Measurements from ENCODE around the gene CCDC69. TPM values are rescaled to one million over a fixed set of nuclear protein-coding genes. Genes with fewer than 3 reads are reported as not detected.
A peak's percentile ranks its signal among the peaks of the same experiment; 100 is the strongest.
"Not testable (repeated sequence)": the region's sequence is repeated elsewhere in the genome, so short reads cannot be mapped to it uniquely, and the experiment has no call there.

Gene CCDC69
- total RNA-seq, 2 experiments from 2014 or later = 108 to 110 TPM

DNA sequence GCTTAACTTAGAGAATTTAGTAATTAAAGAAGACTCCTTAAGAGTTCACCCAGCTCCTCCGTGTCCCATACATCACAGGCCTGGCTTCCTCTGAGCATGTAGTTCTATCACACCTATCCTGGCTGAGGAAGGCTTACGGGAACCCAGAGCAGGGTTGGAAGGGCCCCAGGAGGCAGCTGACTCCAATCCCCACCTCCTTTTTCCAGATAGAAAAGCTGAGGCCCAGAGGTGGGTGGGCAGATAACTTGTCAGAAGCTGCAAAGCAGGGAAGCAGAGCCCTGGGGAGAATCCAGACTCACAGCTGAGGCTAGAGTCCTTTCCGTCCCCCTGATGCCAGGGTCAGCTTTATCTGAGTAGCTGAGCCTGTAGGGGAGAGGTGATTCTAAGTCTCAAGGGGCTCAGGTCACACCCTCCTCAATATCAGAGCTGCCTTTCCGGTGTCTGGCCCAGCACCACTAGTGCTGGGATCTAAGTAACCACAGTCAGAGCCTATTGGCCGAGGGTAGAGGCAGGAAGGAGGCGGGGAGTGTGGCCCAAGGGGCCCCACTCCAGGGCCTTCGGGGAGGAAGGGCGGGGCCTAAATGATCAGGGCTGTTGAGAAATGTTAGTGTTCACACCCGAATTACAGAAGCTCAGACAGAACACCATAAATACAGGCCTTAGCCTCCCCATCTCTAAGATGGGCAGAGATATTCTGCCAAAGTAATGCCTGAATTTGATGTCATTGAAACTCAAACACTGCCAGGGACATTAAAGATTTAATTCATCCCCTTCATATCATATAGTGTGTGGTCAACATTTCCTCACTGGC is 9.9 kb downstream of the CCDC69 start:
- Mint-ChIP-seq H3K27me3 (no peaks in the 10 kb centered on the region), H3K36me3 (peaks cover 38% of the 10 kb centered on the region), H3K4me3 (peak overlapping the region; percentile 90), H3K4me1 (peaks cover 70% of the 10 kb centered on the region), H3K9me3 (no peaks in the 10 kb centered on the region), H3K27ac (peak overlapping the region; percentile 98)
- POLR2A ChIA-PET = interaction anchor here (0.6 to 8.2 kb wide), 20 partner anchors 8 to 557 kb away, joined by 3 to 164 read pairs (median 4); partner anchors contain the start of genes ANXA6, CCDC69, G3BP1 and GM2A
- ATAC-seq (ENCODE audit: low read depth) (peak; percentile 81), DNase-seq (peak; percentile 81)

DNA sequence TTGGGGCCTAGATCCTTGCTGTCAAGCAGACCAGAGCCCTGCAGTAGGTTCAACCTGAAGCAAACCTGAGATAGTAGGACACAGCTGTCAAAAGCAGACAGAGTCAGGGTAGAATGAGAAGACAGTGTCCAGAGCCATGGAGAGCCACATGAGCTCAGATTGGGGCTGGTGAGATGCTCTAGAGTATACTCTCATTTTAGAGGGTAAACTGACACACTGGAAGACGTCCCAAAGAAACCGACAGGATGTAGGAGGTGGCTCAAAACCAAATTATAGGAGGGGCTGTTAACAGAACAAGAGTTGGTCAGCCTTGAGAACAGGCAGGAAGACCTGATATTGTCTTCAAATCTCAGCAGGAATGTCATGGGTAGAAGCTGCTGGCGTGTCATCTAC is 11.5 kb downstream of the CCDC69 start:
- Mint-ChIP-seq H3K27ac (peak overlapping the region; percentile 96), H3K36me3 (peaks cover 34% of the 10 kb centered on the region), H3K4me3 (peak overlapping the region; percentile 90), H3K9me3 (no peaks in the 10 kb centered on the region), H3K4me1 (peaks cover 63% of the 10 kb centered on the region), H3K27me3 (no peaks in the 10 kb centered on the region)
- ATAC-seq (ENCODE audit: low read depth) = peak; percentile 8
- DNase-seq = no peak
- POLR2A ChIA-PET = interaction anchor here (0.7 to 8.2 kb wide), 8 partner anchors 8 to 114 kb away, joined by 3 to 164 read pairs (median 13); partner anchors contain the start of genes ANXA6, CCDC69 and GM2A

GRCh38 chr5:151208481-151208914 is 15.4 kb downstream of the CCDC69 start:
- Mint-ChIP-seq H3K27me3 (no peaks in the 10 kb centered on the region), H3K4me3 (peak overlapping the region; percentile 11), H3K36me3 (peaks cover 23% of the 10 kb centered on the region), H3K9me3 (no peaks in the 10 kb centered on the region), H3K27ac (peak overlapping the region; percentile 82), H3K4me1 (peaks cover 43% of the 10 kb centered on the region)
- POLR2A ChIA-PET = interaction anchor here (1.0 to 8.2 kb wide), 2 partner anchors 13 to 15 kb away, joined by 4 to 164 read pairs; partner anchors contain the start of gene CCDC69
- ATAC-seq (ENCODE audit: low read depth) = no peak
- no peak for DNase-seq

GRCh38 chr5:151205411-151205810 is 18.5 kb downstream of the CCDC69 start:
- Mint-ChIP-seq H3K9me3 (no peaks in the 10 kb centered on the region), H3K4me3 (no peak overlapping the region), H3K36me3 (peaks cover 25% of the 10 kb centered on the region), H3K4me1 (peaks cover 32% of the 10 kb centered on the region), H3K27me3 (no peaks in the 10 kb centered on the region), H3K27ac (no peak overlapping the region)
- POLR2A ChIA-PET = no interaction called here
- no peak for ATAC-seq (ENCODE audit: low read depth)
- no peak for DNase-seq

DNA sequence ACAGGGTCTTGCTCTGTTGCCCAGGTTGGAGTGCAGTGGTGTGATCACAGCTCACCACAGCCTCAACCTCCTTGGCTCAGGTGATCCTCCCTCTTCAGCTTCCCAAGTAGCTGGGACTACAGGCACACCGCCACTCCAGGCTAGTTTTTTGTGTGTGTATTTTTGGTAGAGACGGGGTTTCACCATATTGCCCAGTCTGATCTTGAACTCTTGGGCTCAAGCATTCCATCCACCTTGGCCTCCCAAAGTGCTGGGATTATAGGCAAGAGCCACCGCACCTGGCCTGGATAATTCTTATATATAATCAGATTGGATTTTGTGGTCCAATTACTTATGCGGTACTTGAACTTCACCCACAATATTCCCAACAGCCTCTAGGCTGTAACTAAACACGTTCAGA is 19.8 kb downstream of the CCDC69 start:
- peaks cover 26% of the 10 kb centered on the region for H3K4me1 Mint-ChIP-seq
- H3K27ac Mint-ChIP-seq = no peak overlapping the region
- H3K9me3 Mint-ChIP-seq = no peaks in the 10 kb centered on the region
- DNase-seq = no peak
- POLR2A ChIA-PET = interaction anchor here (1.0 kb wide), 1 partner anchor 9 kb away, joined by 4 read pairs; no protein-coding TSS in a partner anchor
- H3K36me3 Mint-ChIP-seq = peaks cover 29% of the 10 kb centered on the region
- no peak for ATAC-seq (ENCODE audit: low read depth)
- no peak overlapping the region for H3K4me3 Mint-ChIP-seq
- no peaks in the 10 kb centered on the region for H3K27me3 Mint-ChIP-seq

DNA sequence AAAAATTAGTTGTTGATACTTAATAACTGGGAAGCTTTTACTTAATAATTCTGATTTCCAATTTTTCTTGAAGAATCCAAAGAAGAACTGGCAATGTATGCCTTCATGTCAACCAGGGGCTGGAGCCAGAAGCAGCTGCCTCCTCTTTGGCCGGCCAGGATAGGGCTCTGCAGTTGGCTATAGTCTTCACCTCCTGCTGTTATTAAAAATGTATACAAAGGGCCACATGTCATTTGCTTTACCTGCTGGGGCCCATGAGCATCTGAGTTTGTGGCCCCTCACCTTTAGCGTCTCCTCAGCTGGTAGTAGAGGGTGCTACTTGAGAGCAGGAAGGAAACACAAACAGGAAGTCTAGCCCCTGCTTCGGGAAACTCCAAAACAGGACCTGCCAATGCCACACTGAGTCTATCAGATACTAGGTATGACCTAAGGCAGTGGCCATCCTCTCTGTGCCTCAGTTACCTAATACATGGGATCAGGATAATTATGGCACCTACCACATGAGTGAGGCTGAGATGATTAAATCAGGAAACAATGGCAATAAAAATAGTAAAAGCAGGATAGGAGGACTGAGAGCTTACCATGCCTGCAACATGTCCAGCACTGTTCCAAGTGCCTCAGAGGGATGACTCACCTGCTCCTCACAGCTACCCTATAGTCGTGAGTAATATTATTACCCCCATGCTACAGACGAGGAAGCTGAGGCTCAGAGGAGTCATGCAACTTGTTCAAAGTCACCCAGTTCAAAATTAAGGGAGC is 21.3 kb downstream of the CCDC69 start:
- POLR2A ChIA-PET = interaction anchor here (1.0 kb wide), 1 partner anchor 12 kb away, joined by 3 read pairs; no protein-coding TSS in a partner anchor
- Mint-ChIP-seq H3K9me3 (no peaks in the 10 kb centered on the region), H3K27ac (peak overlapping the region; percentile 21), H3K36me3 (peaks cover 32% of the 10 kb centered on the region), H3K4me3 (peak overlapping the region; percentile 35), H3K27me3 (no peaks in the 10 kb centered on the region), H3K4me1 (peaks cover 17% of the 10 kb centered on the region)
- DNase-seq (no peak), ATAC-seq (ENCODE audit: low read depth) (peak; percentile 81)

- ATAC-seq (ENCODE audit: low read depth) (no peak), DNase-seq (no peak)
- Mint-ChIP-seq H3K27me3 (no peaks in the 10 kb centered on the region), H3K9me3 (no peaks in the 10 kb centered on the region), H3K4me1 (peaks cover 24% of the 10 kb centered on the region), H3K4me3 (no peak overlapping the region), H3K27ac (peak overlapping the region; percentile 8), H3K36me3 (peaks cover 40% of the 10 kb centered on the region)
- POLR2A ChIA-PET = interaction anchor here (1.0 kb wide), 1 partner anchor 11 kb away, joined by 6 read pairs; no protein-coding TSS in a partner anchor
Observed at GRCh38 chr5:151200913-151201595, 22.8 kb downstream of the CCDC69 start.

GRCh38 chr5:151199581-151200185 is 24.2 kb downstream of the CCDC69 start:
- Mint-ChIP-seq H3K27me3 (no peaks in the 10 kb centered on the region), H3K4me3 (no peak overlapping the region), H3K27ac (peak overlapping the region; percentile 42), H3K36me3 (peaks cover 47% of the 10 kb centered on the region), H3K4me1 (peaks cover 27% of the 10 kb centered on the region), H3K9me3 (no peaks in the 10 kb centered on the region)
- ATAC-seq (ENCODE audit: low read depth) = no peak
- POLR2A ChIA-PET = no interaction called here
- DNase-seq = no peak

DNA sequence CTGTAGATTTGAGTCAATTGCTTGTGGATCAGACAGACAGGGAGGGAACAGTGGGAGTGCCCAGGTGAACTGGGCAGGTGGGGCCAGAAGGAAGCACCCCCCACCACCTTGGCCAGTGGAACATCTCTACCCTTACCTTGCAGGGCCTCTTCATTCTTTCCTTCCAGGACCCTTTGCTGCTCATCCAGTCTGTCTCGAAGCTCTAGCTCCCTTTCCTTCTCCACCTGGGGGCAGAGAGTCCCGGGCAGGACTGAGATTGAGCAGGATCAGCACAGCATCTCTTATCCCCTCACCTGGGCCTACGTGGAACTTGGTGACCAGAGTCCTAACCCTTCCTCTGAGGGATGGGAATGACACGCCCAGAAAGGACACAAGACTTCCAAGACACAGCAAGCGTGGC is 25.0 kb downstream of the CCDC69 start:
- POLR2A ChIA-PET = interaction anchor here (1.4 kb wide), 1 partner anchor 15 kb away, joined by 3 read pairs; no protein-coding TSS in a partner anchor
- Mint-ChIP-seq H3K9me3 (peaks cover 2% of the 10 kb centered on the region), H3K36me3 (peaks cover 52% of the 10 kb centered on the region), H3K4me3 (no peak overlapping the region), H3K27ac (peak overlapping the region; percentile 48), H3K27me3 (no peaks in the 10 kb centered on the region), H3K4me1 (peaks cover 27% of the 10 kb centered on the region)
- ATAC-seq (ENCODE audit: low read depth) (no peak), DNase-seq (no peak)

DNA sequence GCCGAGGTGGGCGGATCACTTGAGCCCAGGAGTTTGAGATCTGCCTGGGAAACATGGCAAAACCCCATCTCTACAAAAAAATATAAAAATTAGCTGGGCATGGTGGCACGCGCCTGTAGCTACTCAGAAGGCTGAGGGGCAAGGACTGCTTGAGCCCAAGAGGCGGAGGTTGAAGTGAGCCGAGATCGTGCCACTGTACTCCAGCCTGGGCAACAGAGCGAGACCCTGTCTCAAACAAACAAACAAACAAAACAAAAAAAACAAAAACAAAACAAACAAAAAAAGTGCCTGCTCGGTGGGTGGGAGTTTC is 26.6 kb downstream of the CCDC69 start:
- not testable (repeated sequence) for H3K4me3 Mint-ChIP-seq; H3K27me3 Mint-ChIP-seq; ATAC-seq (ENCODE audit: low read depth); H3K27ac Mint-ChIP-seq; DNase-seq; H3K9me3 Mint-ChIP-seq
- peaks cover 17% of the 10 kb centered on the region for H3K4me1 Mint-ChIP-seq
- peaks cover 54% of the 10 kb centered on the region for H3K36me3 Mint-ChIP-seq
- POLR2A ChIA-PET = interaction anchor here (0.6 kb wide), 1 partner anchor 14 kb away, joined by 3 read pairs; no protein-coding TSS in a partner anchor

- Mint-ChIP-seq H3K4me1 (peaks cover 17% of the 10 kb centered on the region), H3K4me3 (no peak overlapping the region), H3K36me3 (peaks cover 60% of the 10 kb centered on the region), H3K27ac (no peak overlapping the region), H3K27me3 (no peaks in the 10 kb centered on the region), H3K9me3 (peaks cover 10% of the 10 kb centered on the region)
- POLR2A ChIA-PET = interaction anchor here (0.6 kb wide), 1 partner anchor 14 kb away, joined by 3 read pairs; no protein-coding TSS in a partner anchor
- ATAC-seq (ENCODE audit: low read depth) = peak; percentile 47
- no peak for DNase-seq
Observed at GRCh38 chr5:151196556-151197290, 27.2 kb downstream of the CCDC69 start.

- DNase-seq (no peak), ATAC-seq (ENCODE audit: low read depth) (no peak)
- peaks cover 16% of the 10 kb centered on the region for H3K9me3 Mint-ChIP-seq
- peak overlapping the region; percentile 59 for H3K27ac Mint-ChIP-seq
- no peaks in the 10 kb centered on the region for H3K27me3 Mint-ChIP-seq
- H3K36me3 Mint-ChIP-seq = peaks cover 68% of the 10 kb centered on the region
- no peak overlapping the region for H3K4me3 Mint-ChIP-seq
- POLR2A ChIA-PET = interaction anchor here (0.7 kb wide), 1 partner anchor 55 kb away, joined by 4 read pairs; no protein-coding TSS in a partner anchor
- H3K4me1 Mint-ChIP-seq = peaks cover 23% of the 10 kb centered on the region
Observed at GRCh38 chr5:151195622-151196021, 28.3 kb downstream of the CCDC69 start.

Measured in activated naive CD8-positive, alpha-beta T cell treated with anti-CD3 and anti-CD28 coated beads, Interleukin-2, amount 10 ng/mL, durations not matched to agents 7 days and 5 days (primary cell).